Activated naive CD4-positive, alpha-beta T cell treated with anti-CD3 and anti-CD28 coated beads, Interleukin-2, amount 50 U/mL, for 72 hours (primary cell): Measurements from ENCODE around the gene FRYL. TPM values are rescaled to one million over a fixed set of nuclear protein-coding genes. Genes with fewer than 3 reads are reported as not detected.
"Not testable (repeated sequence)": the region's sequence is repeated elsewhere in the genome, so short reads cannot be mapped to it uniquely, and the experiment has no call there.

Experiments
- ATAC-seq, 2 donors: fragments of 150-1000 bp; cut with Tn5 transposase; 2 replicates each; pipeline ENCODE4 v1.10.0; 2021; ENCODE audit warnings: mild to moderate bottlenecking in 2 of 2, moderate library complexity in 2 of 2
- DNase-seq, 2 donors: peaks; one replicate each; pipeline ENCODE4 v3.0.0; 2021 to 2022; ENCODE audit warnings: low spot score in 2 of 2
- H3K27ac Mint-ChIP-seq, 2 donors: one replicate each; pipeline ENCODE4 v1.8.0; 2022; ENCODE audit warnings: mild to moderate bottlenecking in 2 of 2, mixed read lengths in 2 of 2
- H3K36me3 Mint-ChIP-seq, 2 donors: one replicate each; pipeline ENCODE4 v1.8.0; 2022; ENCODE audit warnings: mixed read lengths in 2 of 2
- H3K9me3 Mint-ChIP-seq, 2 donors: one replicate each; pipeline ENCODE4 v1.8.0; 2022; ENCODE audit warnings: mixed read lengths in 2 of 2
- total RNA-seq, 2 donors: library from RNA; stranded (reverse); gene quantifications; one replicate each; pipeline ENCODE4 v1.2.3, GENCODE V29; 2022

The FRYL gene
- total RNA-seq, 2 donors from 2014 or later: 74.9 to 84.3 TPM

DNA sequence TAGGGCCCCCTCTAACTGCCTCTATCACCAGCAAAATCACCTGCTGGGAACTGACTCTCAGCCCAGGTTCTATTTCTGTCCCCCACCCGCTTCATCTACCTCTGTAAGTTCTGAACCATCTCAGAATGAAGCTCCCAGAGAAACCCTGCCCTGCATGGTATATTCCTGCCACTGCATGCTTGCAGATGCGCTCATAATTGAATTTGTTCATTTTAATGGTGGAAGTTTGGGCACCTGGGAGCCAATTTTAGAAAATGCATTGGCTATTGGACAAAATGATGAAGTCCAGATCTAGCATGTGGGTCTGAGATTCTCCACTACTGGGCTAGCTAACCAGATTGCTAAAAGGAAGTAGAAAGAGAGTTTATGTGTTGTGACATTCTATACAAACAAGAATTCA is 325.5 kb downstream of the FRYL start:
- no peak for DNase-seq
- Mint-ChIP-seq H3K9me3 (peaks cover 0 to 4% of the 10 kb centered on the region in 2 donors), H3K27ac (no peak overlapping the region), H3K36me3 (no peaks in the 10 kb centered on the region)
- no peak for ATAC-seq

DNA sequence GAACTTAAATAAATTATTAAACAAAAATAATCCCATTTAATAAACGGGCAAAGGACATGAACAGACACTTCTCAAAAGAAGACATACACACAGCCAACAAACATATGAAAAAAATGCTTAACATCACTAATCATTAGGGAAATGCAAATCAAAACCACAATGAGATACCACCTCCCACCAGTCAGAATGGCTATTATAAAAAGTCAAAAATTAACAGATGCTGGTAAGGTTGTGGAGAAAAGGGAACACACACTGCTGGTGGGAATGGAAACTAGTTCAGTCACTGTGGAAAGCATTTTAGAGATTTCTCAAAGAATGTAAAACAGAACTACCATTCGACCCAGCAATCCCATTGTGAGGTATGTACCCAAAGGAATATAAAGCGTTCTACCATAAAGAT is 328.4 kb downstream of the FRYL start:
- not testable (repeated sequence) for H3K9me3 Mint-ChIP-seq, H3K27ac Mint-ChIP-seq

DNA sequence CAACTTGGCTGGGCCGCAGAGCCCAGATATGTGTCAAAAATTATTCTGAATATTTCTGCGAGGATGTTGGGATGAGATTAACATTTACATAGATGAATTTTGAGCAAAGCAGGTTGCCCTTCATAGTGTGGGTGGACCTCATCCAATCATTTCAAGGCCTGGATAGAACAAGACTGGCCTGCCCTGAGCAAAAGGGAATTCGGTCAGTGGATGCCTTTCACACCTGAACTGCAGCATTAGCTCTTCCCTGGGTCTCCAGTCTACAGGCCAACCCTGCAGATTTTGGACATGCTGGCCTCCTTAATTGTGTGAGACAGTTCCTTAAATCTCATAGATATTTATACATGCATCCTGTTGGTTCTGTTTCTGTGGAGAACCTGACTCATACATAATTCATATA is 329.3 kb downstream of the FRYL start:
- DNase-seq: no peak
- peak; percentile 28 to 54 for ATAC-seq
- no peak overlapping the region for H3K27ac Mint-ChIP-seq
- no peaks in the 10 kb centered on the region for H3K9me3 Mint-ChIP-seq
- no peaks in the 10 kb centered on the region for H3K36me3 Mint-ChIP-seq

More for the DNA sequence above, 328.4 kb downstream of the FRYL start:
- ATAC-seq, H3K36me3 Mint-ChIP-seq, DNase-seq: not testable (repeated sequence)

DNA sequence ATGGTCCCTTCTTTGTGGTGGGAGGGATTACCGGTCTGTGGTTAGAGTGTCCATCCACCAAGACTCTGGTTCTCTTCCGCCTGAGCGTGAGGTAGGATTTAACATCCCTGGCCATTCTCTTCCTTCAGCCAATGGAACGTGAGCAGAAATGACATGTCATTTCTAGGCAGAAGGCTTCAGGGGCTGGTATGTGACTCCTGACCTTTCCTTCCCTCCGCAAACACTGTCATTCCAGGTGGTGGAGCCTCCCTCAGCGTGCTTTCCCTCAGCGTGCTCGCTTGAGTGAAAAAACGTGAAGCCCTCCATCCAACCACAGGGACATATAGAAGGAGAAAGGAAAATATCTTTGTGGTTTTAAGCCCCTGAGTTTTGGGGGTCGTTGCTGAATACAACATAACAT is 330.9 kb downstream of the FRYL start:
- Mint-ChIP-seq H3K27ac (no peak overlapping the region), H3K36me3 (no peaks in the 10 kb centered on the region), H3K9me3 (no peaks in the 10 kb centered on the region)
- ATAC-seq (peak in 1 of 2 donors; percentile 30), DNase-seq (no peak)

Other genes starting within 250 kb of the FRYL start
- gene OCIAD1, start 50.8 kb upstream of the FRYL start, total RNA-seq: 100 to 1,000 TPM in 1 of 2 donors, 10 to 100 TPM in 1; 94.5 to 112 TPM
- 10 to 100 TPM; 53.6 to 91.7 TPM for gene OCIAD2, start 126.5 kb upstream of the FRYL start, total RNA-seq
- not detected for gene CWH43, start 206.0 kb upstream of the FRYL start, total RNA-seq